Stomach smooth muscle (tissue), 2 donors: ENCODE data around the gene TULP4.
"Not testable (repeated sequence)": the region's sequence is repeated elsewhere in the genome, so short reads cannot be mapped to it uniquely, and the experiment has no call there.

Source experiments
- H3K27ac ChIP-seq: one replicate; pipeline ENCODE4 v1.7.0; 2013; ENCODE audit warnings: mild to moderate bottlenecking, low read length, inconsistent platforms
- H3K27me3 ChIP-seq, 2 donors: one replicate each; pipeline ENCODE4 v1.7.0; 2013; ENCODE audit warnings: low read length in 2 of 2; ENCODE audit not compliant: insufficient read depth in 2 of 2, control insufficient read depth in 1 of 2
- H3K36me3 ChIP-seq, 2 donors: one replicate each; pipeline ENCODE4 v1.7.0; 2013; ENCODE audit warnings: low read length in 2 of 2; ENCODE audit not compliant: control insufficient read depth in 2 of 2, insufficient read depth in 2 of 2
- H3K4me1 ChIP-seq: one replicate; pipeline ENCODE4 v1.7.0; 2013; ENCODE audit warnings: low read length; ENCODE audit not compliant: control insufficient read depth, insufficient read depth
- H3K4me3 ChIP-seq, 2 donors: one replicate each; pipeline ENCODE4 v1.7.0; 2013; ENCODE audit warnings: low read length in 2 of 2
- H3K9ac ChIP-seq, 2 donors: one replicate each; pipeline ENCODE4 v1.7.0; 2013; ENCODE audit warnings: low read length in 2 of 2, mild to moderate bottlenecking in 1 of 2
- H3K9me3 ChIP-seq, 2 donors: one replicate each; pipeline ENCODE4 v1.7.0; 2013; ENCODE audit warnings: low read length in 2 of 2; ENCODE audit not compliant: control insufficient read depth in 2 of 2
- donor health status: healthy.
- donor health status: Pancreatic carcinoma.

TULP4 gene

DNA sequence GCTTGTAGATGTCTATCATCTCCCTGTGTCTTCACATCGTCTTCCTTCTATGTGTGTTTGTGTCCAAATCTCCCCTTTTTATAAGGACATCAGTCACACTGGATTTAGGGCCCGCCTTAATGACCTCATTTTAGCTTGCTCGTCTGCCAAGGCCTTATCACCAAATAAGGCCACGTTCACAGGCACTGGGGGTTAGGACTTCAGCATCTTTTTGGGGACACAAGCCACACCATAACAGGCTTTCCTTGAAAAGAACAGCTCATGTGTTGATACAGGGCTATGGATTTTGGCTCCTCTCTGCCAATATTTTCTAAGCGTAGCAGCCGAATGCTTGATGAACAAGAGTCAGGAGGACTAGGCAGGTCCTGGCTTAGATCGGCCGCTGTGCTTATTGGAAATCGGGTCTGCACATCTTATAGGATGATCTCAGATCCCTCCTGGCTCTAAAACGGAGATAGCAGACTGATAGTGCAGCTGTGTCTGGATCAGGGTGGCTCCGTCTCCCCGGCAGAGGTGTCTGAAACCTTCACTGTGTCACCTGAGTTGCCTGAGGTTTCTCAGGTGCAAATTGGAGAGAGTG lies 231.4 kb downstream of the TULP4 start:
- no peak overlapping the region for H3K9ac ChIP-seq
- H3K27ac ChIP-seq = no peak overlapping the region
- H3K9me3 ChIP-seq = no peaks in the 10 kb centered on the region
- no peaks in the 10 kb centered on the region for H3K36me3 ChIP-seq
- no peaks in the 10 kb centered on the region for H3K4me1 ChIP-seq
- no peak overlapping the region for H3K4me3 ChIP-seq
- peaks cover 3 to 5% of the 10 kb centered on the region in 2 donors for H3K27me3 ChIP-seq

DNA sequence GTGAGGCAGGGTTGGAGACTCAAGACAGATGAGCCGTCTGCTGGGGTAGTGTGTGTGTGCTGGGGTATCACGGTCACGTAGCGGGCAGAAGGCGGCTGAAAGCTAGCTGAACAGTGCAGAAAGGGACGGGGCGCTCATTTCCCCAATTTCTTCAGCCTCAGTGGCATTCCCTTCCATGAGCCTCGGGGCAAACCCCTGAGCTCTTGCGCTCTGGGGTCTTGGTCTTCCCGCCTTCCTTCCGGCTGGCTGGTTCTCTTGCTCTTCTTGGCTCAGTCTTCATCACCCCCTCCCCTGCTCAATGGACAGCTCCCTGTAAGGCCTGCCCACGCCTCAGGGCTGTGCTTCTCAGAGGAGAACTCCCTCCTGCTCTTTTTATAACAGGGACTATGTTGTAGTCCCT lies 232.2 kb downstream of the TULP4 start:
- no peaks in the 10 kb centered on the region for H3K4me1 ChIP-seq
- H3K9ac ChIP-seq = no peak overlapping the region
- H3K9me3 ChIP-seq = no peaks in the 10 kb centered on the region
- H3K4me3 ChIP-seq = no peak overlapping the region
- H3K27ac ChIP-seq = no peak overlapping the region
- peaks cover 0 to under 1% of the 10 kb centered on the region in 2 donors for H3K27me3 ChIP-seq
- no peaks in the 10 kb centered on the region for H3K36me3 ChIP-seq

DNA sequence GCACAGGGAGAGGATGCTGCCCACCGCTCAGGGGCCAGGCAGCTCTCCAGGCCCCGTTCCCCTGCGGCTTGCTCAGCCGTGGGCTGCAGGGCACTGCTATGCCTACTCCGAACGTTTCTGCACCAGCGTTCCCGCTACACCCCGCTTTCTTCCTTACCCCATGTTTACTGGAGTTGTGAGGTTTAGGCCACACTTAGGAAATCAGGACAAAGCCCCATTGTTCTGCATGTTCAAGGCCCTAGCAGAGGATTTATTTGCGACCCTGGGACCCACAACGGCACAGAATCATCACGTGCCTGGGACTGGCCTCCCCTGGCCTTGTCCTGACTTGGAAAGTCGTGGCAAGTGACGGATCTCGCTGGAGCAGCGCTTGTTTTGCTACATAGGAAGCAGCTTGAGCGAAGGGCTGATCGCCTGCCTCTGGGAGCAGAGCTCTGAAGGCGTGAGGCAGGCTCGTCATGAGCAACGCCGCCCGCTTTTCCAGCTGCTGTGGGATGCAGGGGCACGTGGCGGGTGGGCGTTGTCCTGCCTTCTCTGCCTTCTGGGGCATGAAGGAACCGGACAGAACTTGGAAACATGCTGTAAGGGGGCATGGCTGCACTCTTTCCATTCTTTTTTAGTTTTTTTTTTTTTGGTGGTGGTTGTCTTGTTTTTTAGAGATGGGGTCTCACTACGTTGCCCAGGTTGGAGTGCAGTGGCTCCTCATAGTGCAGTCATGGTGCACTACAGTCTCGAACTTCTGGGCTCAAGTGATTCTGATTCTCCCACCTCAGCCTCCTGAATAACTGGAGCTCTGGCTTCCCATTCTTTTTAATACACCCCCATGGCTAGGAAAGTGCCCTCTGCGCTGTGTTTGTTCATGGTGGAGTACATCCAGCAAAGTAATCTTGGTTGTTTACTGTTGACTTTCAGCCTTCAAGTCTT lies 233.0 kb downstream of the TULP4 start:
- H3K9ac ChIP-seq = no peak overlapping the region
- H3K36me3 ChIP-seq = no peaks in the 10 kb centered on the region
- no peak overlapping the region for H3K4me3 ChIP-seq
- H3K27me3 ChIP-seq = no peaks in the 10 kb centered on the region
- no peaks in the 10 kb centered on the region for H3K4me1 ChIP-seq
- no peak overlapping the region for H3K27ac ChIP-seq
- H3K9me3 ChIP-seq = no peaks in the 10 kb centered on the region

DNA sequence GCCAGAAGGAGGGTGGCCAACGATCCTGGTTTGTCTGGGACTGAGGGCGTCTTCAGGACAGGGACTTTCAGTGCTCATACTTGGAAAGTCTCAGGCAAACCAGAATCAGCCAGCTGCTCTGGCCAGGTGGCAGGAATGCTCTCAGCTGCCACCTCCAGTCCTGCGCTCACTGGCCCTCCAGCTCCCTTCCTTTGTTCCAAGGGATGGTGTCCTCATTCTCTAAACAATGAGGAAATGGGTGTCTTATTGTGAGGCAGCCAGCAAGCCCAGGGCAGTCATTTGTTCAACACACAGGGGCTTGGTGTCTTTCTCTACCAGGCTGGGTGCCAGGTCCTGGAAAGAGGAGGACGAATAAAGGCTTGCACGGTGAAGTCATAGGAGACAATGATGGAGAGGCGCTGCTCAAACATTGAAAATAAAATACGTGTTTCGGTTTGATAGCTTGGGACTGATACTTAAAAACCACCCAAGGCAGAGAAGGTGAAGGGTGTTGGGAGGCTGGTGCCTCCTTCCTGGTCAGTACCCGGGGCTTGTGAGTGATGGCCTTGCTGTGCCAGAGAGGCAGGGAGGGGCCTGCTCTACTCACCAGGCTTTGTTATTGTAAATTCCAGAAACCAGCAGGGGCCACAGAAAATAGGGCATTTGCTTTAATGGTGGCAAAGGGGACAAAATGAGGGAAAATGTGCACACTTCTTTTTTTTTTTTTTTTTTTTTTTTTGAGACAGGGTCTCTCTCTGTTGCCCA lies 236.3 kb downstream of the TULP4 start:
- no peak overlapping the region for H3K9ac ChIP-seq
- no peaks in the 10 kb centered on the region for H3K9me3 ChIP-seq
- H3K36me3 ChIP-seq = no peaks in the 10 kb centered on the region
- H3K27me3 ChIP-seq = no peaks in the 10 kb centered on the region
- no peak overlapping the region for H3K4me3 ChIP-seq
- no peaks in the 10 kb centered on the region for H3K4me1 ChIP-seq
- H3K27ac ChIP-seq = no peak overlapping the region

DNA sequence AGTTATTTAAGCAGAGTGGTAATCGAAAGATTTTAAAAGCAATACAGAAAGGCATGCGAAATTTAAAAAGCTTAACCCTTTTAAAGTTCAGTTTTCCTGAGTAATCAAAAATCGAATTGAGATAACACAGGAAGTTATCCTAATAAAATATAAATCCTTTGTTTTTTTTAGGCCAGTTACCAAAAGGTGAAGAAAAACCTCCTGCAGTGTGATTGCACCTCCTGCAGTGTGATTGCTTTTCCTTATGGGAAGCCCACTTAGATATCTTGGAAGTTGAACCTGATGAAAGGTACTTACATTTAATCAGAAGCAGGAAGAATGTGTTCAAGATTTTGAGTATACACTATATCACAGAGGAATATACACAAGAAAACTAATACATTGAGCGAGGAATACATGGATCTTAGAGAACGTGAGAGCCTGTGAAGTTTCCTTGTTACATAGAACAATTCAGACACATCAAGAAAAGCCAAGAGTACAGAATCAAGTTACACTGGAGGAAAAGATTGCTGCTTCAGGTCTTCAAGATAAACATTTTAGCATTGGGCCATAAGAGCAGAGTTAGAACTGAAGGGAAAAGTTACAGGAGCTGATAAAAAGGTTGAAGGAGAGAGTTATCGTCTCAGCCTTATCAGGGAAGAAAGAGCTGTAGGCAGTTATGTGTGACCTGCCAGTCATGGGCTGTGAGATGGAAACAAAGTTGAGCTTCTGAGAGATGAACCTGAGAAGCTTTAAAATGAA lies 240.0 kb downstream of the TULP4 start:
- no peak overlapping the region for H3K4me3 ChIP-seq
- H3K4me1 ChIP-seq = no peaks in the 10 kb centered on the region
- no peaks in the 10 kb centered on the region for H3K9me3 ChIP-seq
- H3K9ac ChIP-seq = no peak overlapping the region
- no peaks in the 10 kb centered on the region for H3K27me3 ChIP-seq
- no peaks in the 10 kb centered on the region for H3K36me3 ChIP-seq
- H3K27ac ChIP-seq = no peak overlapping the region

DNA sequence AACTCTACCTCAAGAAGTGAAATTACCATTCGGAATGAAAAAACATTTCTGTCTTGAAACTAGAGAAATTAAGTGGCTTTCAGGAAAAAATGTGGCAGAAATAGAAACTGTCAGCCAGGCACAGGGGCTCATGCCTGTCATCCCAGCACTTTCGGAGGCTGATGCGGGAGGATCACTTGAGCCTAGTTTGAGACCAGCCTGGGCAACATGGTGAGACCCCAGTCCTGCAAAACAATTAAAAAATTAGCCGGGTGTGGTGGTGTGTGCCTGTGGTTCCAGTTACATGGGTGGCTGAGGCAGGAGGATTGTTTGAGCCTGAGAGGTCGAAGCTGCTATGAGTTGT lies 240.5 kb downstream of the TULP4 start:
- H3K27me3 ChIP-seq = no peaks in the 10 kb centered on the region
- no peak overlapping the region for H3K4me3 ChIP-seq
- no peaks in the 10 kb centered on the region for H3K4me1 ChIP-seq
- H3K9me3 ChIP-seq = no peaks in the 10 kb centered on the region
- no peak overlapping the region for H3K9ac ChIP-seq
- H3K36me3 ChIP-seq = no peaks in the 10 kb centered on the region
- H3K27ac ChIP-seq = no peak overlapping the region

DNA sequence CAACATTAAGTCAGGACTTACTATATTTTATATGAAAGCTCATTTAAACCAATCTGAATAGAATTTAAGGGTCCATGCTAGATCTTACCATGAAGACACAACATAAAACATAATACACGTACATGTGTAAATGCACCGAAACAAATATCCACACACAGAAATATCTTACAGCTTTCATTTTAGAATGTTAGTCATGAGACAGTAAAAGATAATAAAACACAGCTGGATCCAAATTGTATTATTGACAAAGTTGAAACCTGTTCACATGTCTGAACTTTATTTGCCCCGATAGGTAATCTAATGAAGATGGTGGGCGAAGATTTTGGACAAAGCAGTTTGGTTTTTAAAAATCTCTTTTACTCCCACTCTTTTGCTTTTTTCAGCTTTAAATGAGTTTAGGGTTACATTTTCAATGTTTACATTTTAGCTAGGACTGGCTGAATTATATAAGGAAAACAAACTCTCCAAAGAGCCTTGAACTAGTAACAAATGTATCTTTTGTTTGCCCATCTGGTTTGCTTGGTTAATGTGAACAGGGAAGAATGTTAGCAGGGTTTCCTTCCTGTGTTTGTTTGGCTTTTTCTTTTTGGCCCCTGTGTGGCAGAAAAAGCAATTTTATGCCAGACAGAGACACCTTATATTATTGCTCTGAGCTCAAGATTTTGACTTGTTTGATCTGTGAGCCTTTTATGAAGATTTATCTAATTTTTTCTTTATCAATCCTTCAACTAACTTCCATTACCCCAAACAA lies 242.5 kb downstream of the TULP4 start:
- Histone ChIP-seq H3K27ac (no peak overlapping the region), H3K4me1 (peaks cover 4% of the 10 kb centered on the region), H3K4me3 (no peak overlapping the region), H3K27me3 (no peaks in the 10 kb centered on the region), H3K9me3 (no peaks in the 10 kb centered on the region), H3K9ac (no peak overlapping the region), H3K36me3 (no peaks in the 10 kb centered on the region)

DNA sequence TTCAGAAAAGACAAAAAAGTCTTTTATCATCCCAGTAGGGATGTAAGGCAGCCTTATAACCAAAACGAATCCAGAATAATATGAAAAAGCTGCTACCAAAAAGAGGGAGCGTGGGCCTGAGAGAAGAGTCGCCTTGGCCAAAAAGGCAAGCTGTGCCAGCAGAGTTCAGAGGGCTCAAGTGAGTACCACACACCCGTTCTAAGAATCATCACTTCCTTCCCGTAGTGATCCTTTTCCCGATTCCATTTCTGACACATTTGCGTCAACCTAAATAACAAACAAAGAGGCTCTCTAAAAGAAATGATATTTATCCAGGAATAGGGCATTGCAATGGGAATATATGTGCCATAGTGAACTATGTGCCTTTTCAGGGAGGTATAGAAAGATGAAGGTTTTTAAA lies 243.8 kb downstream of the TULP4 start:
- Histone ChIP-seq H3K4me1 (peaks cover 8% of the 10 kb centered on the region), H3K9me3 (no peaks in the 10 kb centered on the region), H3K4me3 (no peak overlapping the region), H3K27me3 (no peaks in the 10 kb centered on the region), H3K36me3 (no peaks in the 10 kb centered on the region), H3K27ac (no peak overlapping the region), H3K9ac (no peak overlapping the region)

DNA sequence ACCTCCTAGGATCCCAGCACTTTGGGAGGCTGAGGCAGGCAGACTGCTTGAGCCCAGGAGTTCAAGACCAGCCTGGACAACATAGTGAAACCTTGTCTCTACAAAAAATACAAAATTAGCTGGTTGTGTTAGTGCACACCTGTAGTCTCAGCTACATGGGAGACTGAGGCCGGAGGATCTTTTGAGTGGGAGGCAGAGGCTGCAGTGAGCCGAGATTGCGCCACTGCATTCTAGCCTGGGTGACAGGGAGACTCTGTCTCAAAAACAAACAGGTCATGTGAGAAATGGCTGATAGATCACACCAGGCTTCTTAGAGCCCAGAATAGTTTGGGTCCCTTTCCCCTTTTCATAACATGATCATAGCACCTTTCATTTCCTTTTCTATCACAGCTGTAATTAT lies 244.8 kb downstream of the TULP4 start:
- H3K36me3 ChIP-seq, H3K9me3 ChIP-seq, H3K27me3 ChIP-seq, H3K9ac ChIP-seq, H3K27ac ChIP-seq, H3K4me3 ChIP-seq: not testable (repeated sequence)
- H3K4me1 ChIP-seq = peaks cover 18% of the 10 kb centered on the region

DNA sequence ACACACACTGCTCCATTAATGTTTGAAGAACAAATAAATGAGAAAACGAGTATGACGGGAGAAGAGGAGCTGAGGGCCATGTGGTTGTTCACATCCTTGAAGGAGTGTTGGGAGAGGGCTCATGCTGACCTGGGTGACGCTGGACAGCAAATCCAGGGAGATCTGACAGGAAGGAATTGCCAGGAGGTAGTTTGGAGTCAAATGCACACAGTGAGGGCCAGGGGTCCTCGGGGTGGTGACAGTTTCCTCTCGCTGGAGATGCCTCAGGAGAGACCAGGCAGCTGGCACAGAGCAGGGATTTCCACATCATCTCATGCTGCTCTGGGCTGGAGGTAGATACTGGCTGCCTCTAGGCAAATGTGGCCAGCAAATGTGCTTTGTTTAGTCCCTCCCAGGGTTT lies 245.7 kb downstream of the TULP4 start:
- H3K4me1 ChIP-seq = peaks cover 19% of the 10 kb centered on the region
- no peak overlapping the region for H3K4me3 ChIP-seq
- H3K36me3 ChIP-seq = no peaks in the 10 kb centered on the region
- H3K9ac ChIP-seq = no peak overlapping the region
- no peaks in the 10 kb centered on the region for H3K9me3 ChIP-seq
- no peaks in the 10 kb centered on the region for H3K27me3 ChIP-seq
- no peak overlapping the region for H3K27ac ChIP-seq
